Suprapubic skin (tissue), 4 donors: Measurements from ENCODE around the gene ZNF555. TPM values are rescaled to one million over a fixed set of nuclear protein-coding genes. Genes with fewer than 3 reads are reported as not detected.
A peak's percentile ranks its signal among the peaks of the same experiment; 100 is the strongest.
"Not testable (repeated sequence)": the region's sequence is repeated elsewhere in the genome, so short reads cannot be mapped to it uniquely, and the experiment has no call there.

Experiments
- DNase-seq, 2 donors: peaks; one replicate each; pipeline ENCODE4 v3.0.0-alpha.2; 2019; ENCODE audit warnings: low spot score in 2 of 2
- H3K27ac ChIP-seq: fragments of 200-600 bp; sonication (generic); one replicate; pipeline ENCODE4 v1.5.1; 2019
- H3K27me3 ChIP-seq: fragments of 200-600 bp; sonication (generic); one replicate; pipeline ENCODE4 v1.5.1; 2019
- H3K36me3 ChIP-seq: fragments of 200-600 bp; sonication (generic); one replicate; pipeline ENCODE4 v1.5.1; 2019
- H3K4me1 ChIP-seq: fragments of 200-600 bp; sonication (generic); one replicate; pipeline ENCODE4 v1.5.1; 2019
- H3K4me3 ChIP-seq: fragments of 200-600 bp; sonication (generic); one replicate; pipeline ENCODE4 v1.5.1; 2019; ENCODE audit warnings: mild to moderate bottlenecking
- H3K9me3 ChIP-seq: fragments of 200-600 bp; sonication (generic); one replicate; pipeline ENCODE4 v1.5.1; 2019
- CTCF ChIP-seq, 2 donors: fragments of 200-600 bp in 1 of 2; fragments of 450-650 bp in 1 of 2; sonication (generic) in 1 of 2; IDR thresholded peaks; one replicate each; pipeline ENCODE4 v1.5.1; 2016 to 2019; ENCODE audit warnings: antibody characterized with exemption in 2 of 2, mild to moderate bottlenecking in 1 of 2, moderate library complexity in 1 of 2
- EP300 ChIP-seq: sonication (generic); formaldehyde crosslinking; IDR thresholded peaks from one replicate; pipeline ENCODE4 v1.6.1; 2017; ENCODE audit warnings: antibody characterized with exemption
- POLR2A ChIP-seq, 2 donors: fragments of 450-650 bp; IDR thresholded peaks; one replicate each; pipeline ENCODE4 v1.6.1; 2017; ENCODE audit warnings: antibody characterized with exemption in 2 of 2, mild to moderate bottlenecking in 2 of 2, moderate library complexity in 2 of 2
- POLR2AphosphoS5 ChIP-seq, 3 donors: sonication (generic); formaldehyde crosslinking; IDR thresholded peaks; one replicate each; pipeline ENCODE4 v1.6.1; 2017; ENCODE audit warnings: antibody characterized with exemption in 3 of 3
- WGBS: methylation state at CpG from one replicate; pipeline ENCODE4 v1.1.5; 2018; 5-methylcytosine and 5-hydroxymethylcytosine counted together
- total RNA-seq, 4 donors: library from RNA; depleted of rRNA; stranded (reverse); fragments of >200 nt; gene quantifications; one replicate each; pipeline ENCODE4 v1.1.0, GENCODE V29; 2016

The ZNF555 gene
- total RNA-seq, 4 donors from 2014 or later, result 2.5 to 7.6 (median 4.5) TPM

- peak in 2 of 3 donors; percentile 73 to 87 for TF ChIP-seq POLR2AphosphoS5 (IDR thresholded peaks at IDR 0.05)
- no peak for TF ChIP-seq CTCF (IDR thresholded peaks at IDR 0.05)
- peak; percentile 100 for DNase-seq
These were observed 59.3 kb downstream of the ZNF555 start, which contains the start of gene ZNF57 for GRCh38 chr19:2900296-2901252. TSS of gene ZNF57 (plus strand) at chr19:2900928. CDS start at chr19:2901046, 118 bp downstream.

GRCh38 chr19:2902590-2903218 is 61.4 kb downstream of the ZNF555 start:
- TF ChIP-seq EP300, result no peak
- no peak for TF ChIP-seq POLR2A (IDR thresholded peaks at IDR 0.05)
- TF ChIP-seq POLR2AphosphoS5 (IDR thresholded peaks at IDR 0.05), result no peak
- no peak for TF ChIP-seq CTCF (IDR thresholded peaks at IDR 0.05)

More at GRCh38 chr19:2900296-2901252, 59.3 kb downstream of the ZNF555 start, which contains the start of gene ZNF57:
- H3K36me3 ChIP-seq, result no peaks in the 10 kb centered on the region
- peak within 1 kb of the TSS; percentile 72 for H3K4me3 ChIP-seq
- H3K27me3 ChIP-seq, result no peaks in the 10 kb centered on the region
- H3K27ac ChIP-seq, result peak within 1 kb of the TSS; percentile 86
- H3K9me3 ChIP-seq, result no peaks in the 10 kb centered on the region
- H3K4me1 ChIP-seq, result peaks cover 21% of the 10 kb centered on the region
- WGBS, result under 1% methylated on average over 61 of the region's 100 CpGs

GRCh38 chr19:2903326-2903725 is 62.1 kb downstream of the ZNF555 start:
- WGBS, result 93% methylated on average over 13 of the region's 13 CpGs
- not testable (repeated sequence) for H3K4me3 ChIP-seq, H3K36me3 ChIP-seq, DNase-seq, H3K27me3 ChIP-seq, H3K9me3 ChIP-seq, H3K27ac ChIP-seq
- H3K4me1 ChIP-seq, result peaks cover 26% of the 10 kb centered on the region

More at GRCh38 chr19:2902590-2903218, 61.4 kb downstream of the ZNF555 start:
- H3K4me1 ChIP-seq, result peaks cover 24% of the 10 kb centered on the region
- no peaks in the 10 kb centered on the region for H3K36me3 ChIP-seq
- H3K4me3 ChIP-seq, result no peak overlapping the region
- H3K27me3 ChIP-seq, result no peaks in the 10 kb centered on the region
- WGBS, result 83% methylated on average over 9 of the region's 13 CpGs
- peak overlapping the region; percentile 86 for H3K27ac ChIP-seq
- DNase-seq, result no peak
- H3K9me3 ChIP-seq, result no peaks in the 10 kb centered on the region

GRCh38 chr19:2905918-2906519 is 64.7 kb downstream of the ZNF555 start:
- H3K4me3 ChIP-seq, result no peak overlapping the region
- DNase-seq, result no peak
- no peaks in the 10 kb centered on the region for H3K9me3 ChIP-seq
- TF ChIP-seq CTCF (IDR thresholded peaks at IDR 0.05) (no peak), EP300 (no peak), POLR2A (IDR thresholded peaks at IDR 0.05) (no peak), POLR2AphosphoS5 (IDR thresholded peaks at IDR 0.05) (no peak)
- H3K27ac ChIP-seq, result no peak overlapping the region
- WGBS, result 77% methylated on average over 11 of the region's 11 CpGs
- no peaks in the 10 kb centered on the region for H3K27me3 ChIP-seq
- peaks cover 31% of the 10 kb centered on the region for H3K4me1 ChIP-seq
- no peaks in the 10 kb centered on the region for H3K36me3 ChIP-seq

- TF ChIP-seq POLR2AphosphoS5 (IDR thresholded peaks at IDR 0.05), result no peak
- TF ChIP-seq CTCF (IDR thresholded peaks at IDR 0.05), result no peak
- TF ChIP-seq EP300, result no peak
- no peak for TF ChIP-seq POLR2A (IDR thresholded peaks at IDR 0.05)
- Histone ChIP-seq H3K27ac (no peak overlapping the region), H3K4me3 (no peak overlapping the region), H3K9me3 (no peaks in the 10 kb centered on the region), H3K36me3 (no peaks in the 10 kb centered on the region), H3K4me1 (peaks cover 26% of the 10 kb centered on the region), H3K27me3 (no peaks in the 10 kb centered on the region)
- no peak for DNase-seq
- 92% methylated on average over 10 of the region's 20 CpGs for WGBS
These were observed 65.4 kb downstream of the ZNF555 start for GRCh38 chr19:2906631-2907195.
